ENCODE results near the gene NDUFAB1. TPM values are rescaled to one million over a fixed set of nuclear protein-coding genes. Genes with fewer than 3 reads are reported as not detected.
"Not testable (repeated sequence)": the region's sequence is repeated elsewhere in the genome, so short reads cannot be mapped to it uniquely, and the experiment has no call there.

Gene NDUFAB1
- total RNA-seq, 1 experiment from 2014 or later = 166 TPM

GRCh38 chr16:23584186-23585076 lies 11.7 kb downstream of the NDUFAB1 start:
- ChIA-PET POLR2A (no interaction called here), CTCF (no interaction called here)
- H3K9me3 ChIP-seq (ENCODE audit: control insufficient read depth, insufficient read depth, low read depth, low read length) = no peaks in the 10 kb centered on the region
- no peak overlapping the region for H3K27ac ChIP-seq (ENCODE audit: low read length)
- H3K4me3 ChIP-seq (ENCODE audit: low read depth in 2 of 2, low read length in 2 of 2) = no peak overlapping the region
- in situ Hi-C loops (cut with HindIII; ENCODE audit: low pct_unique_long_range_greater_than_20kb, low sequenced_read_pairs) (no loop called here), intact Hi-C loops (cut with micrococcal nuclease; ENCODE audit: unreplicated experiment) (no loop called here)
- DNase-seq (ENCODE audit: low read depth, low spot score) = no peak
- H3K4me1 ChIP-seq (ENCODE audit: control insufficient read depth, insufficient read depth, low read length) = no peaks in the 10 kb centered on the region
- H3K36me3 ChIP-seq (ENCODE audit: control insufficient read depth, insufficient read depth, low read length) = peaks cover 23% of the 10 kb centered on the region
- BruUV-seq (replicated peaks) = no TSS peak
- ATAC-seq = peak; percentile 52; the same call in 1 of the 2 replicates
- no peak for TF ChIP-seq TCF7L2 (IDR thresholded peaks at IDR 0.05; ENCODE audit: low read depth, low read length)
- TF ChIP-seq POLR2AphosphoS5 (IDR thresholded peaks at IDR 0.05; ENCODE audit: low read depth, low read length) = no peak
- TF ChIP-seq SIN3A (IDR thresholded peaks at IDR 0.05; ENCODE audit: borderline replicate concordance, insufficient read depth, low read depth, low read length) = no peak
- TF ChIP-seq REST (IDR thresholded peaks at IDR 0.05; ENCODE audit: insufficient read depth in 1 of 2, low read depth in 2 of 2, low read length in 1 of 2) = no peak
- TF ChIP-seq CTCF (IDR thresholded peaks at IDR 0.05) = no peak
- no peaks in the 10 kb centered on the region for H3K27me3 ChIP-seq (ENCODE audit: control insufficient read depth, insufficient read depth, low read length)

GRCh38 chr16:23583271-23583670 lies 12.8 kb downstream of the NDUFAB1 start:
- POLR2A ChIA-PET; H3K27me3 ChIP-seq (ENCODE audit: control insufficient read depth, insufficient read depth, low read length); intact Hi-C loops (cut with micrococcal nuclease; ENCODE audit: unreplicated experiment); ATAC-seq; H3K9me3 ChIP-seq (ENCODE audit: control insufficient read depth, insufficient read depth, low read depth, low read length); DNase-seq (ENCODE audit: low read depth, low spot score); in situ Hi-C loops (cut with HindIII; ENCODE audit: low pct_unique_long_range_greater_than_20kb, low sequenced_read_pairs); H3K4me1 ChIP-seq (ENCODE audit: control insufficient read depth, insufficient read depth, low read length); H3K27ac ChIP-seq (ENCODE audit: low read length); H3K4me3 ChIP-seq (ENCODE audit: low read depth in 2 of 2, low read length in 2 of 2); CTCF ChIA-PET; BruUV-seq (replicated peaks): not testable (repeated sequence)
- H3K36me3 ChIP-seq (ENCODE audit: control insufficient read depth, insufficient read depth, low read length) = peaks cover 19% of the 10 kb centered on the region

- TF ChIP-seq TCF7L2 (IDR thresholded peaks at IDR 0.05; ENCODE audit: low read depth, low read length) = no peak
- TF ChIP-seq POLR2AphosphoS5 (IDR thresholded peaks at IDR 0.05; ENCODE audit: low read depth, low read length) = no peak
- no peak for TF ChIP-seq SIN3A (IDR thresholded peaks at IDR 0.05; ENCODE audit: borderline replicate concordance, insufficient read depth, low read depth, low read length)
- TF ChIP-seq REST (IDR thresholded peaks at IDR 0.05; ENCODE audit: insufficient read depth in 1 of 2, low read depth in 2 of 2, low read length in 1 of 2) = no peak
- H3K27ac ChIP-seq (ENCODE audit: low read length) = no peak overlapping the region
- no peaks in the 10 kb centered on the region for H3K9me3 ChIP-seq (ENCODE audit: control insufficient read depth, insufficient read depth, low read depth, low read length)
- ChIA-PET CTCF (no interaction called here), POLR2A (no interaction called here)
- in situ Hi-C loops (cut with HindIII; ENCODE audit: low pct_unique_long_range_greater_than_20kb, low sequenced_read_pairs) (no loop called here), intact Hi-C loops (cut with micrococcal nuclease; ENCODE audit: unreplicated experiment) (no loop called here)
- H3K4me1 ChIP-seq (ENCODE audit: control insufficient read depth, insufficient read depth, low read length) = no peaks in the 10 kb centered on the region
- no peak for ATAC-seq
- BruUV-seq (replicated peaks) = TSS peak; percentile 56
- no peak overlapping the region for H3K4me3 ChIP-seq (ENCODE audit: low read depth in 2 of 2, low read length in 2 of 2)
- DNase-seq (ENCODE audit: low read depth, low spot score) = no peak
- H3K36me3 ChIP-seq (ENCODE audit: control insufficient read depth, insufficient read depth, low read length) = peaks cover 19% of the 10 kb centered on the region
- no peaks in the 10 kb centered on the region for H3K27me3 ChIP-seq (ENCODE audit: control insufficient read depth, insufficient read depth, low read length)
Observed at GRCh38 chr16:23581764-23582163, 14.4 kb downstream of the NDUFAB1 start.

All from Panc1 (cell line).